WTC11 (cell line): Measurements from ENCODE around the gene ARHGAP44. TPM values are rescaled to one million over a fixed set of nuclear protein-coding genes. Genes with fewer than 3 reads are reported as not detected.

Experiments used
- ATAC-seq: fragments of 200-7000 bp; cut with Tn5 transposase; 2 replicates; pipeline ENCODE4 v1.10.0; 2021; ENCODE audit warnings: mild to moderate bottlenecking, moderate library complexity
- CTCF ChIA-PET: fragments of 300-600 bp; sonication (Branson Sonifier 250); formaldehyde crosslinking; loops from one replicate; lab custom pipeline; 2021; ENCODE audit warnings: antibody characterized with exemption; lab: Charles Lee
- POLR2A ChIA-PET: fragments of 350-600 bp; sonication (Branson Sonifier 250); formaldehyde crosslinking; loops from one replicate; lab custom pipeline; 2021; ENCODE audit warnings: antibody characterized with exemption; lab: Charles Lee
- DNase-seq: peaks from one replicate; pipeline ENCODE4 v3.0.0; 2021; ENCODE audit warnings: low spot score
- H3K27ac Mint-ChIP-seq: 2 replicates; pipeline ENCODE4 v1.8.0; 2021; ENCODE audit warnings: mixed read lengths
- H3K27me3 Mint-ChIP-seq: 2 replicates; pipeline ENCODE4 v1.8.0; 2021; ENCODE audit warnings: low read depth, mild to moderate bottlenecking, moderate library complexity, mixed read lengths
- H3K36me3 Mint-ChIP-seq: 2 replicates; pipeline ENCODE4 v1.8.0; 2021; ENCODE audit warnings: mixed read lengths
- H3K4me1 Mint-ChIP-seq: 2 replicates; pipeline ENCODE4 v1.8.0; 2022; ENCODE audit warnings: mixed read lengths
- H3K4me3 Mint-ChIP-seq: 2 replicates; pipeline ENCODE4 v1.8.0; 2021; ENCODE audit warnings: mild to moderate bottlenecking, moderate library complexity, mixed read lengths
- H3K9me3 Mint-ChIP-seq: 2 replicates; pipeline ENCODE4 v1.8.0; 2021; ENCODE audit warnings: mixed read lengths
- AFF4 ChIP-seq: sonication (generic); formaldehyde crosslinking; IDR thresholded peaks from 2 replicates; pipeline ENCODE4 v1.8.1; 2023; ENCODE audit warnings: mild to moderate bottlenecking, missing genetic modification reagents, borderline replicate concordance
- ATF2 ChIP-seq: sonication (generic); formaldehyde crosslinking; IDR thresholded peaks from 2 replicates; pipeline ENCODE4 v1.8.1; 2022; ENCODE audit warnings: low read depth, missing genetic modification reagents, borderline replicate concordance
- FOXP4 ChIP-seq: sonication (generic); formaldehyde crosslinking; IDR thresholded peaks from 2 replicates; pipeline ENCODE4 v1.8.0; 2022; ENCODE audit warnings: mild to moderate bottlenecking, missing genetic modification reagents
- IRF2 ChIP-seq: sonication (generic); formaldehyde crosslinking; IDR thresholded peaks from 2 replicates; pipeline ENCODE4 v1.8.0; 2022; ENCODE audit warnings: low read depth, missing genetic modification reagents, borderline replicate concordance
- JUN ChIP-seq: sonication (generic); formaldehyde crosslinking; IDR thresholded peaks from 2 replicates; pipeline ENCODE4 v1.8.0; 2023; ENCODE audit warnings: mild to moderate bottlenecking, missing genetic modification reagents
- MLX ChIP-seq: sonication (generic); formaldehyde crosslinking; IDR thresholded peaks from 2 replicates; pipeline ENCODE4 v1.8.1; 2023; ENCODE audit warnings: mild to moderate bottlenecking, missing genetic modification reagents, moderate library complexity
- NR3C1 ChIP-seq: sonication (generic); formaldehyde crosslinking; conservative IDR thresholded peaks from 2 replicates; pipeline ENCODE4 v1.8.1; 2023; ENCODE audit warnings: low read depth, mild to moderate bottlenecking, missing genetic modification reagents
- OVOL2 ChIP-seq: fragments of 250-450 bp; sonication (Bioruptor Pico); IDR thresholded peaks from 2 replicates; pipeline ENCODE4 v1.9.0; 2021; ENCODE audit warnings: mild to moderate bottlenecking, borderline replicate concordance
- PRRX2 ChIP-seq: fragments of 250-450 bp; sonication (Bioruptor Pico); IDR thresholded peaks from 2 replicates; pipeline ENCODE4 v1.8.0; 2021; ENCODE audit warnings: mild to moderate bottlenecking
- RELA ChIP-seq: sonication (generic); formaldehyde crosslinking; IDR thresholded peaks from 2 replicates; pipeline ENCODE4 v1.8.1; 2022; ENCODE audit warnings: missing genetic modification reagents, mild to moderate bottlenecking, borderline replicate concordance
- SMAD4 ChIP-seq: sonication (generic); formaldehyde crosslinking; IDR thresholded peaks from 2 replicates; pipeline ENCODE4 v1.8.0; 2022; ENCODE audit warnings: mild to moderate bottlenecking, missing genetic modification reagents
- USF1 ChIP-seq: sonication (generic); formaldehyde crosslinking; IDR thresholded peaks from 2 replicates; pipeline ENCODE4 v1.8.0; 2022; ENCODE audit warnings: mild to moderate bottlenecking, missing genetic modification reagents
- ZBTB43 ChIP-seq: sonication (generic); formaldehyde crosslinking; IDR thresholded peaks from 2 replicates; pipeline ENCODE4 v1.8.1; 2023; ENCODE audit warnings: mild to moderate bottlenecking, missing genetic modification reagents
- ZNF396 ChIP-seq: fragments of 250-450 bp; sonication (Bioruptor Pico); IDR thresholded peaks from 2 replicates; pipeline ENCODE4 v1.8.0; 2021; ENCODE audit warnings: mild to moderate bottlenecking, moderate library complexity, borderline replicate concordance
- total RNA-seq: library from RNA; stranded (reverse); gene quantifications from 3 replicates; pipeline ENCODE4 v1.2.3, GENCODE V29; 2021
- TF ChIP-seq, protein P1 (sequence below): sonication (generic); formaldehyde crosslinking; IDR thresholded peaks from 2 replicates; pipeline ENCODE4 v1.8.1; 2022; ENCODE audit warnings: missing genetic modification reagents, borderline replicate concordance

ARHGAP44 gene
- total RNA-seq, 1 experiment from 2014 or later = 23.8 TPM

DNA sequence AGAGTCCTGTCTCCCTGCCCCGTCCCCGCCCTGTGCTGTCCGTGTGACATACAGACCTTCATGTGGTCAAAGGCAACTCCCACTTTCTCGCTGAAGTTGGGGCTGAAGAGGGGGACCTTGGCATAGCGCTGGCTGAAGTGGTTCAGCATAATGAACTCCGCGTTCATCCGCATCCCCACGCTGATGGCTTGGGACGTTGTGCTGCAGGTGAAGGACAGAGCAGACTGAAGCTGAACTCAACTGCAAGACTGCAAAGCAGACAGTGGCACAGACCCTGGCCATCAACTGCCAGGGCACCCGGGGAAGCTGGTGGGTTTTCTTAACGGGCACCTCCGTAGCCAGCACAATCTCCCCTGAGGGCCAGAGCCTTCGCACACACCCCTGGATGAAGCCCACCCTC lies 204.3 kb downstream of the ARHGAP44 start:
- Mint-ChIP-seq H3K9me3 (no peaks in the 10 kb centered on the region), H3K36me3 (peaks cover 71% of the 10 kb centered on the region), H3K27me3 (no peaks in the 10 kb centered on the region), H3K27ac (no peak overlapping the region), H3K4me3 (no peak overlapping the region), H3K4me1 (no peaks in the 10 kb centered on the region; the same call in 1 of the 2 replicates)
- ATAC-seq (no peak), DNase-seq (no peak)
- ChIA-PET POLR2A (no interaction called here), CTCF (no interaction called here)
- no peak for TF ChIP-seq ZBTB43 (CRISPR knock-in tag)
- TF ChIP-seq SMAD4 (CRISPR knock-in tag) = no peak
- TF ChIP-seq MLX (CRISPR knock-in tag) = no peak
- TF ChIP-seq RELA (CRISPR knock-in tag) = no peak
- no peak for TF ChIP-seq JUN (CRISPR knock-in tag)
- TF ChIP-seq, protein P1, sequence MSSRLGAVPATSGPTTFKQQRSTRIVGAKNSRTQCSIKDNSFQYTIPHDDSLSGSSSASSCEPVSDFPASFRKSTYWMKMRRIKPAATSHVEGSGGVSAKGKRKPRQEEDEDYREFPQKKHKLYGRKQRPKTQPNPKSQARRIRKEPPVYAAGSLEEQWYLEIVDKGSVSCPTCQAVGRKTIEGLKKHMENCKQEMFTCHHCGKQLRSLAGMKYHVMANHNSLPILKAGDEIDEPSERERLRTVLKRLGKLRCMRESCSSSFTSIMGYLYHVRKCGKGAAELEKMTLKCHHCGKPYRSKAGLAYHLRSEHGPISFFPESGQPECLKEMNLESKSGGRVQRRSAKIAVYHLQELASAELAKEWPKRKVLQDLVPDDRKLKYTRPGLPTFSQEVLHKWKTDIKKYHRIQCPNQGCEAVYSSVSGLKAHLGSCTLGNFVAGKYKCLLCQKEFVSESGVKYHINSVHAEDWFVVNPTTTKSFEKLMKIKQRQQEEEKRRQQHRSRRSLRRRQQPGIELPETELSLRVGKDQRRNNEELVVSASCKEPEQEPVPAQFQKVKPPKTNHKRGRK (CRISPR knock-in tag) = no peak
- no peak for TF ChIP-seq AFF4
- no peak for TF ChIP-seq NR3C1
- TF ChIP-seq PRRX2 = no peak
- no peak for TF ChIP-seq ZNF396 (CRISPR knock-in tag)
- no peak for TF ChIP-seq IRF2
- TF ChIP-seq ATF2 (CRISPR knock-in tag) = no peak
- no peak for TF ChIP-seq USF1 (CRISPR knock-in tag)
- TF ChIP-seq FOXP4 = no peak
- TF ChIP-seq OVOL2 (CRISPR knock-in tag) = no peak
